Gastrocnemius medialis (tissue), 4 donors: ENCODE data around the gene SPEG.

ENCODE experiments used
- CTCF ChIP-seq, 5 experiments: fragments of 450-650 bp in 3 of 5; fragments of 200-600 bp in 2 of 5; sonication (generic) in 2 of 5; IDR thresholded peaks in 4 of 5; conservative IDR thresholded peaks in 1 of 5; 1 replicate in 4 of 5; 2 replicates in 1 of 5; pipeline ENCODE4 v1.5.1; 2016 to 2019; ENCODE audit warnings: antibody characterized with exemption in 5 of 5, mild to moderate bottlenecking in 3 of 5, moderate library complexity in 3 of 5
- POLR2A ChIP-seq, 2 donors: fragments of 450-650 bp; IDR thresholded peaks; one replicate each; pipeline ENCODE4 v1.6.1; 2017; ENCODE audit warnings: antibody characterized with exemption in 2 of 2, mild to moderate bottlenecking in 2 of 2, moderate library complexity in 2 of 2

- TF ChIP-seq POLR2A (IDR thresholded peaks at IDR 0.05), result peak; percentile 73 to 75
- no peak for TF ChIP-seq CTCF (IDR thresholded peaks at IDR 0.05 in 4 of 5, conservative IDR thresholded peaks at IDR 0.05 in 1 of 5)
Measured at GRCh38 chr2:219387306-219388120, 47.1 kb upstream of the SPEG start, which contains the start of gene DNPEP.
